ENCODE data around the gene SPHKAP.

The SPHKAP gene

GRCh38 chr2:228135300-228135699 lies 46.2 kb downstream of the SPHKAP start:
- H3K36me3 ChIP-seq (ENCODE audit: insufficient read depth, low read length) = no peaks in the 10 kb centered on the region
- H3K9ac ChIP-seq (ENCODE audit: low read depth, low read length) = no peak overlapping the region
- H3K4me1 ChIP-seq (ENCODE audit: insufficient read depth, low read length) = no peaks in the 10 kb centered on the region
- H3K9me3 ChIP-seq (ENCODE audit: control insufficient read depth, insufficient read depth, low read length) = no peaks in the 10 kb centered on the region

DNA sequence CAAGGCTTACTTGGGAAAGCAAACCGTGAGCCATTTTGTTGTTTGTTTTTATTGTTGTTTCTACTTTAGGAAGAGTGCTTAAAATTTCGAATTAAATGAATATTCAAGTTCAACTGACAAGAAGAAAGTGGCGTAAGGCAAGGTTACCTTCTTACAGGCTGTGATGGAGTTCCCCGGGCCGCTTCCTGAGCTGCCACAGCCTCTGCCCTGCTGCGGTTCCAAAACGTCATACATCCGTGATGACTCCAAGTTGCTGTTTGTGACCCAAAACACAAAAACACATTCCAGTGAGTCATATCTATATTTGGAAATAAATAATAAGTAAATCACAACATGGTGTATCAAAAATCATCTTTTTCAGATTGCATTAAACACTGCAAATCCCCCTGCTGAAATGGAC lies 49.7 kb downstream of the SPHKAP start:
- Histone ChIP-seq H3K9me3 (ENCODE audit: control insufficient read depth, insufficient read depth, low read length) (no peaks in the 10 kb centered on the region), H3K4me1 (ENCODE audit: insufficient read depth, low read length) (no peaks in the 10 kb centered on the region), H3K36me3 (ENCODE audit: insufficient read depth, low read length) (no peaks in the 10 kb centered on the region), H3K9ac (ENCODE audit: low read depth, low read length) (no peak overlapping the region)

DNA sequence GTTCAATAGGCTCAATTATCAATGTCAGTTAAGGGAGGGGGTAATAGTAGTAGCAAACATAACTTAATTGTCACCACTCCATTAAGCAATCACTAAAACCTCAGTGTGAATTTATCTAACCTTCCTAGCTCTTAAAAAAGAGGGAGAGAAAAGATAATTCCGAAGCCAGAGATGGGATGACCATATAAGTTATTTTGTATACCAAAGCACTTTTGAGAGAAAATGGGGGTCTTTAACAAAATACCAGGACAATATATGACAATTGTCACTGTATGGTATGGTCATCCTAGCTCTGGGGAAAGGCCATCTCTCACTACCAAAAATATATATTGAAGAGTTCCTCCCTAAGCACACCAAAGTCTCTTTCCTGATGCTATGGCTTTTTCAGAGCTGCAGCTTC lies 55.1 kb downstream of the SPHKAP start:
- H3K36me3 ChIP-seq (ENCODE audit: insufficient read depth, low read length) = no peaks in the 10 kb centered on the region

DNA sequence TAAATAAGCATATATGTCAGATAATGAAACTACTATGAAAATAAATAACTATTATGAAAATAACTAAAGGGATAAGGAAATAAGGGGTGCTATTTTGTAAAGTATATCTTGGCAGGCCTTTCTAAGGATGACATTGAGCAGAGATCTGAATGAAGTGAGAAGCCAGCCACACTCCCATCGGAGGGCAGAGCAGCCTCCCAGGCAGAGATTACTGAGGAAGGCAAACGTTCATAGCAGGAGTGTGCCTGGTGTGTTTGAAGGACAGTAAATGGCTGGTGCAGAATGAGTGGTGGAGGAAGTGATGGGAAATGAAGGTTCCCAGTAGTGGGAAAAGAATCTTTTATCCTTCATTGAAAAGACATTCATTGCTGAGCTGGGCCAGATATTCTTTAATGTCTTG lies 62.5 kb downstream of the SPHKAP start:
- no peak overlapping the region for H3K9ac ChIP-seq (ENCODE audit: low read depth, low read length)
- no peaks in the 10 kb centered on the region for H3K4me1 ChIP-seq (ENCODE audit: insufficient read depth, low read length)
- no peaks in the 10 kb centered on the region for H3K36me3 ChIP-seq (ENCODE audit: insufficient read depth, low read length)
- no peaks in the 10 kb centered on the region for H3K9me3 ChIP-seq (ENCODE audit: control insufficient read depth, insufficient read depth, low read length)

More for the DNA sequence above, 55.1 kb downstream of the SPHKAP start:
- Histone ChIP-seq H3K9me3 (ENCODE audit: control insufficient read depth, insufficient read depth, low read length) (no peaks in the 10 kb centered on the region), H3K4me1 (ENCODE audit: insufficient read depth, low read length) (no peaks in the 10 kb centered on the region), H3K9ac (ENCODE audit: low read depth, low read length) (no peak overlapping the region)

GRCh38 chr2:228107846-228108245 lies 73.6 kb downstream of the SPHKAP start:
- Histone ChIP-seq H3K36me3 (ENCODE audit: insufficient read depth, low read length) (no peaks in the 10 kb centered on the region), H3K9ac (ENCODE audit: low read depth, low read length) (no peak overlapping the region), H3K4me1 (ENCODE audit: insufficient read depth, low read length) (no peaks in the 10 kb centered on the region), H3K9me3 (ENCODE audit: control insufficient read depth, insufficient read depth, low read length) (no peaks in the 10 kb centered on the region)

DNA sequence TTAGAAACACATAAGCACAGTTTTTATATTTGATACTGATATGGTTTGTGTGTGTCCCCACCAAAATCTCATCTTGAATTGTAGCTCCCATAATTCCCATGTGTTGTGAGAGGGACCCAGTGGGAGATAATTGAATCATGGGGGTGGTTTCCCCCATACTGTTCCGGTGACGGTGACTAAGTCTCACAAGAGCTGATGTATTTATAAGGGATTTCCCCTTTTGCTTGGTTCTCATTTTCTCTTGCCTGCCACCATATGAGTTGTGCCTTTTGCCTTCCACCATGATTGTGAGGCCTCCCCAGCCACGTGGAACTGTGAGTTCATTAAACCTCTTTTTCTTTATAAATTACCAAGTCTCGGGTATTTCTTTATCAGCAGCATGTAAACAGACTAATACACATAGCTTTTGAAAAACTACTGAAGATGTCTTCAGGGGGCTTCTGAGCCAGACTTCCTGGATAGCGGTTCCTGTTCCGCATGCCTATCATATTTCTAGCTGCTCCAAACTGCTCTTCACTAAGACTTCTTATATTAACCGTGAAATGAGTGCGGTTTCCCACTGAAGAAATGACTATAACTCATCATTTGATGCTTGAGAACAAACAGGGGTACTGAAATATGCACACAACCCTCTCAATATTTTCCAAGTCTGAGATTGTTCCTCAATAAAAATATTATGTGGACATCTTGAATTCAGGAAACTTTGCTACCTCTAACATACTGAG lies 75.8 kb downstream of the SPHKAP start:
- Histone ChIP-seq H3K36me3 (ENCODE audit: insufficient read depth, low read length) (no peaks in the 10 kb centered on the region), H3K9ac (ENCODE audit: low read depth, low read length) (no peak overlapping the region), H3K4me1 (ENCODE audit: insufficient read depth, low read length) (no peaks in the 10 kb centered on the region), H3K9me3 (ENCODE audit: control insufficient read depth, insufficient read depth, low read length) (no peaks in the 10 kb centered on the region)

- H3K4me1 ChIP-seq (ENCODE audit: insufficient read depth, low read length) = no peaks in the 10 kb centered on the region
- H3K36me3 ChIP-seq (ENCODE audit: insufficient read depth, low read length) = no peaks in the 10 kb centered on the region
- no peak overlapping the region for H3K9ac ChIP-seq (ENCODE audit: low read depth, low read length)
- no peaks in the 10 kb centered on the region for H3K9me3 ChIP-seq (ENCODE audit: control insufficient read depth, insufficient read depth, low read length)
These were observed 77.3 kb downstream of the SPHKAP start for GRCh38 chr2:228104215-228104614.

DNA sequence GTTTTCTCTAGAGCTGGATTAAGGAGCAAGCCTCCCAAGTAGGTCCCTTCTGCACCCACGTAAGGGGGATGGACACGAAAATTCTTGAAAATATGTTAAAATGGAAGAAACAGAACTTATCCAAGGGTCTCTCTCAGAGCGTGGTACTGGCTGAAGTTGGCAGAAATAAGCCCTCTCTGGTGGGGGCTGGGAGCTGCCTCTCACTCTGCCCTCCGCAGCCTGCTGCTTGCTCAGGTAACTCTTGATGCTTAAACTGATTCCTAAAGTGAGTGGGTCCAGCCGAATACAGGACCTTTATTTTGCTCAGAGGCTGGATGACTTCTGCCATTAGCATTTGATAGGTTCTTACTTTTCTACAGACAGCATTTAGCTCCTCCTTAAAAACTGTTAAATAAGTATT lies 78.1 kb downstream of the SPHKAP start:
- Histone ChIP-seq H3K36me3 (ENCODE audit: insufficient read depth, low read length) (no peaks in the 10 kb centered on the region), H3K9ac (ENCODE audit: low read depth, low read length) (no peak overlapping the region), H3K9me3 (ENCODE audit: control insufficient read depth, insufficient read depth, low read length) (no peaks in the 10 kb centered on the region), H3K4me1 (ENCODE audit: insufficient read depth, low read length) (no peaks in the 10 kb centered on the region)

DNA sequence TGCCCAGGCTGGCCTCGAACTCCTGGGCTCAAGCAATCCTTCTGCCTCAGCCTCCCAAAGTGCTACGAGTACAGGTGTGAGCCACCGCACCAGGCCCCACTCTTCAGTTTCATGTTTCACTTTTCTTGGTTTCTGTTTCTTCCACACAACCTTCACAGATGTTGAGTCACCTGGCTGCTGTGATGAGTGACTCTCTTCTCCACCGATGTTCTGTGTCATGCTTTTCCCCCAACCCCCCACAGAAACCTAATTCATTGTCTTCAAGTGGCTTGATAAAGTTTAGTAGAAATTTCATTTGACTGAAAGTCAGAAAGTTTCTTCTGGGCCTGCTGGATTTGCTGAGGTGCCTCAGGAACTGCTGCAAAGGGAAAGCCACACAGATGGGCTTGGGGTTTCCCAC lies 78.5 kb downstream of the SPHKAP start:
- no peak overlapping the region for H3K9ac ChIP-seq (ENCODE audit: low read depth, low read length)
- H3K36me3 ChIP-seq (ENCODE audit: insufficient read depth, low read length) = no peaks in the 10 kb centered on the region
- no peaks in the 10 kb centered on the region for H3K9me3 ChIP-seq (ENCODE audit: control insufficient read depth, insufficient read depth, low read length)
- H3K4me1 ChIP-seq (ENCODE audit: insufficient read depth, low read length) = no peaks in the 10 kb centered on the region

GRCh38 chr2:228094377-228094921 lies 87.0 kb downstream of the SPHKAP start:
- Histone ChIP-seq H3K36me3 (ENCODE audit: insufficient read depth, low read length) (no peaks in the 10 kb centered on the region), H3K9ac (ENCODE audit: low read depth, low read length) (no peak overlapping the region), H3K9me3 (ENCODE audit: control insufficient read depth, insufficient read depth, low read length) (peaks cover 10% of the 10 kb centered on the region), H3K4me1 (ENCODE audit: insufficient read depth, low read length) (no peaks in the 10 kb centered on the region)

DNA sequence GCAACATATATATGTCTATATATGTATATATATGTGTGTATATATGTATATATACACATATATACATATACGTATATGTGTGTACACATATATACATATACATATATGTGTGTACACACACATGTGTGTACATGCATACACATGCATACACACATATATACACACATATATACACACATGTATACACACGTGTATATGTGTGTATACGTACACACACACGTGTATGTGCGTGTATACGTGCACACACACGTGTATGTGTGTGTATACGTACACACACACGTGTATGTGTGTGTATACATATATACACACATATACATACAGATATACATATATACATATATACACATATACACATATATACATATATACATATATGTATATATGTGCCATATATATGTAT lies 89.4 kb downstream of the SPHKAP start:
- H3K36me3 ChIP-seq (ENCODE audit: insufficient read depth, low read length) = no peaks in the 10 kb centered on the region
- H3K9me3 ChIP-seq (ENCODE audit: control insufficient read depth, insufficient read depth, low read length) = peaks cover 12% of the 10 kb centered on the region
- no peaks in the 10 kb centered on the region for H3K4me1 ChIP-seq (ENCODE audit: insufficient read depth, low read length)
- no peak overlapping the region for H3K9ac ChIP-seq (ENCODE audit: low read depth, low read length)

DNA sequence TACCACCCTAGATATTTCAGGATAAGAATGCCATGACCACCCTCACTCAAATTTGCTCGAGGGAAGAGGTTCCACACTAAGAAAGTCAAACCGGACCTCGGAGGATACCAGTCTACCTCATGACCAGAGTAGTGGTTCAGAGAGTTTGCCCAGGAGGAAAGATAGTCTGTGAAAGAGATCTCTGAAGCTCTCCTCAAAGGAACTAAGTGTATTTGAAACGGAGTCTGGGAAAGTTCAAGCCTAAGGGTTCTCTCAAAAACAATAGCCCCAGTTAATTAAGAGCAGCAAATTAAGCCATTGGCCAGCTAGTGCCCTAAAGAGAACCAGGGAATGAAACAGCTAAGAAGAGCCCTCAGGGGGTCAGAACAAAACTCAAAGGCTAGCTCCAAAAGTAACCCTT lies 94.9 kb downstream of the SPHKAP start:
- Histone ChIP-seq H3K9me3 (ENCODE audit: control insufficient read depth, insufficient read depth, low read length) (peaks cover 12% of the 10 kb centered on the region), H3K9ac (ENCODE audit: low read depth, low read length) (no peak overlapping the region), H3K4me1 (ENCODE audit: insufficient read depth, low read length) (no peaks in the 10 kb centered on the region), H3K36me3 (ENCODE audit: insufficient read depth, low read length) (no peaks in the 10 kb centered on the region)

- Histone ChIP-seq H3K9ac (ENCODE audit: low read depth, low read length) (no peak overlapping the region), H3K9me3 (ENCODE audit: control insufficient read depth, insufficient read depth, low read length) (peaks cover 5% of the 10 kb centered on the region), H3K36me3 (ENCODE audit: insufficient read depth, low read length) (no peaks in the 10 kb centered on the region), H3K4me1 (ENCODE audit: insufficient read depth, low read length) (no peaks in the 10 kb centered on the region)
These were observed 96.8 kb downstream of the SPHKAP start for GRCh38 chr2:228084717-228085116.

DNA sequence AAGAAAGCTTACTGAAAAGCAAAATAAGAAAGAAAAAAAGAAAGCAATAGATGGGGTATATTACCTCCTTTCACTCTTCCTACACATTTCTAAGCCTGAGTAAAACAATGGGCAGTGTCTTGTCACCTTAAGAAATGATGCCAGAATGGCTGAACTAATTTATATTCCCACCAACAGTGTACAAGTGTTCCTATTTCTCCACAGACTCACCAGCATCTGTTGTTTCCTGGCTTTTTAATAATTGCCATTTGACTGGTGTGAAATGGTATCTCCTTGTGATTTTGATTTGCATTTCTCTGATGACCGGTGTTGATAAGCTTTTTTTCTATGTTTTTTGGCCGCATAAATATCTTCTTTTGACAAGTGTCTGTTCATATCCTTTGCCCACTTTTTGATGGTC lies 98.4 kb downstream of the SPHKAP start:
- no peaks in the 10 kb centered on the region for H3K4me1 ChIP-seq (ENCODE audit: insufficient read depth, low read length)
- H3K9ac ChIP-seq (ENCODE audit: low read depth, low read length) = no peak overlapping the region
- H3K36me3 ChIP-seq (ENCODE audit: insufficient read depth, low read length) = no peaks in the 10 kb centered on the region
- no peaks in the 10 kb centered on the region for H3K9me3 ChIP-seq (ENCODE audit: control insufficient read depth, insufficient read depth, low read length)

DNA sequence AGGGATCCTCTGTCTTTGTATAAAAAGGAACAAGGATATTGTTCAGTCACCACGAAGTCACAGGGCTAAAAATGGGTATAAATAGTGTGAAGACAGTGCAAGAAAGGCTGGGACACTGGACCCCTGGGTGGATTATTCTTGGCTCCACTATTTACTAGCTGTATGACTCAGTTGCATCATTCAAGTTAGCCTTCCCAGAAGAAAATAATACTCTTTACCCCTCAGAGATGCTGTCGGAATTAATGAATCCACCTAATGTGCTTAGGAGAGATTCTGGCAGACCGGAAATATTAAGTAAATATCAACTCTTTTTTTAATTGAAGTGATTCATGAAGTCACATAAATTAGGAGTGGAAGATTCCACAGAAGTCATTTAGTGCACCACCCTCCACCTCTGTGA lies 98.9 kb downstream of the SPHKAP start:
- no peaks in the 10 kb centered on the region for H3K36me3 ChIP-seq (ENCODE audit: insufficient read depth, low read length)
- no peaks in the 10 kb centered on the region for H3K4me1 ChIP-seq (ENCODE audit: insufficient read depth, low read length)
- H3K9me3 ChIP-seq (ENCODE audit: control insufficient read depth, insufficient read depth, low read length) = no peaks in the 10 kb centered on the region
- no peak overlapping the region for H3K9ac ChIP-seq (ENCODE audit: low read depth, low read length)
